ENCODE data around the gene MARK1. TPM values are rescaled to one million over a fixed set of nuclear protein-coding genes. Genes with fewer than 3 reads are reported as not detected.

MARK1 gene
- total RNA-seq, 4 donors from 2014 or later: 2.5 to 8.0 (median 4.0) TPM

GRCh38 chr1:220707160-220707559 lies 179.2 kb downstream of the MARK1 start:
- Histone ChIP-seq H3K4me1 (peaks cover 0 to 16% (median 2%) of the 10 kb centered on the region in 4 donors), H3K27me3 (no peaks in the 10 kb centered on the region), H3K4me3 (no peak overlapping the region), H3K27ac (peak overlapping the region in 1 of 4 donors; percentile 77), H3K36me3 (no peaks in the 10 kb centered on the region), H3K9me3 (no peaks in the 10 kb centered on the region)
- no peak for DNase-seq
- no peak for TF ChIP-seq CTCF (IDR thresholded peaks at IDR 0.05)
- TF ChIP-seq POLR2A (IDR thresholded peaks at IDR 0.05): no peak

DNA sequence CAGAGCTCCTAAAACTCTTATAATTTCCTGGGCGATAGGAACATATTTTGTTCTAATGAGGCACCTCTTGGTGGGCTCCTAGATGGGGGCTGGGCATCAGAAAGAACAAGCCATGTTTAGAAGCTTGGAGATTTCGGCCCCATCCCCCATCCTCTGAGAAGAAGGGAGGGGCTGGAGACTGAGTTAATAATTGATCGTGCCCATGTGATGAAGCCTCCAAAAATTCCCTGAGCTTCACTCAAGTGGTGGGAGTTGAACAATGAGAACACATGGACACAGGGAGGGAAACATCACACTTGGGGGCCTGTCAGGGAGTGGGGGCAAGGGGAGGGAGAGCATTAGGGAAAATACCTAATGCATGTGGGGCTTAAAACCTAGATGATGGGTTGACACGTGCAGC lies 180.3 kb downstream of the MARK1 start:
- no peak for DNase-seq
- no peak overlapping the region for H3K4me3 ChIP-seq
- TF ChIP-seq POLR2A (IDR thresholded peaks at IDR 0.05) (no peak), CTCF (IDR thresholded peaks at IDR 0.05) (no peak)
- no peak overlapping the region for H3K27ac ChIP-seq
- no peaks in the 10 kb centered on the region for H3K27me3 ChIP-seq
- H3K36me3 ChIP-seq: no peaks in the 10 kb centered on the region
- H3K9me3 ChIP-seq: no peaks in the 10 kb centered on the region
- H3K4me1 ChIP-seq: peaks cover 0 to 16% (median 2%) of the 10 kb centered on the region in 4 donors

DNA sequence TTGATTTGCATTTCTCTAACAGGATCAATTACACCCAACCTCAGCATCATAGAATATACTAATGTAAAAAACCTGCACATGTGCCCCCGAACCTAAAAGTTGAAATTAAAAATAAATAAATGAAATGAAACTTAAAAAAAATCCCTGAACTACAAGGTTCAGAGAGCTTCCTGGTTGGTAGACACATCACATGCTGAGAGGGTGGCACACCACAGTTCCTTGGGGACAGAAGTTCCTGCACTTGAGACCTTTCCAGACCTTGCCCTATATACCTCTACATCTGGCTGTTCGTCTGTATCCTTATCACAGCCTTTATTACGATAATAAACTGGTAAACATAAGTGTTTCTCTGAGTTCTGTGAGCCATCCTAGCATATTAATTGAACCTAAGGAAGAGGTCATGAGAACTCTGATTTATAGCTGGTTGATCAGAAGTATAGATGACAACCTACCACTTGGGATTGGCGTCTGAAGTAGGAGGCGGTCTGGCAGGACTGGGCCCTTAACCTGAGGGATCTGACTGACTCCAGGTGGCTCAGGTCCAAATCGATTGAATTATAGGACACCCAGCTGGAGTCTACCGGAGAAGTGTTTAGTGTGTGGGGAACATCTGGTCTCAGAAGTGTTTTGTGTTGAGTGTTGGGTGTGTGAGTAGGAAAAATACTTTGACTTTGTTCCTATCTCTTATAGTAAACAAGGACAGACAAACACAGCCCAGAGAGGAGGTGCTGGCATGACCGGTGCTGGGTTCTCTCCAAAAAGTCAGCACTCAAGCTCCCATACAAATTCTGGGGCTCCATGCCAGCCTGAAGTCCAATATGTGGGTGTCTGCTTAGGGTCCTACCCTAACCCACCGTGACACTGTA lies 181.2 kb downstream of the MARK1 start:
- no peaks in the 10 kb centered on the region for H3K27me3 ChIP-seq
- DNase-seq: peak in 2 of 3 donors; percentile 70 to 77
- peak overlapping the region in 3 of 4 donors; percentile 20 to 79 (median 67) for H3K27ac ChIP-seq
- TF ChIP-seq POLR2A (IDR thresholded peaks at IDR 0.05) (no peak), CTCF (IDR thresholded peaks at IDR 0.05) (no peak)
- H3K9me3 ChIP-seq: no peaks in the 10 kb centered on the region
- no peak overlapping the region for H3K4me3 ChIP-seq
- peaks cover 0 to 16% (median 2%) of the 10 kb centered on the region in 4 donors for H3K4me1 ChIP-seq
- H3K36me3 ChIP-seq: no peaks in the 10 kb centered on the region

- H3K4me1 ChIP-seq: peaks cover 0 to 13% (median 2%) of the 10 kb centered on the region in 4 donors
- no peaks in the 10 kb centered on the region for H3K27me3 ChIP-seq
- no peak for DNase-seq
- no peak overlapping the region for H3K4me3 ChIP-seq
- H3K36me3 ChIP-seq: no peaks in the 10 kb centered on the region
- H3K9me3 ChIP-seq: no peaks in the 10 kb centered on the region
- H3K27ac ChIP-seq: peak overlapping the region in 1 of 4 donors; percentile 17
- TF ChIP-seq CTCF (IDR thresholded peaks at IDR 0.05) (no peak), POLR2A (IDR thresholded peaks at IDR 0.05) (no peak)
Observed at GRCh38 chr1:220710333-220710732, 182.4 kb downstream of the MARK1 start.

GRCh38 chr1:220711056-220711809 lies 183.3 kb downstream of the MARK1 start:
- Histone ChIP-seq H3K36me3 (no peaks in the 10 kb centered on the region), H3K27ac (peak overlapping the region in 1 of 4 donors; percentile 38), H3K4me1 (peaks cover 0 to 11% (median 2%) of the 10 kb centered on the region in 4 donors), H3K9me3 (no peaks in the 10 kb centered on the region), H3K4me3 (no peak overlapping the region), H3K27me3 (no peaks in the 10 kb centered on the region)
- DNase-seq: peak in 1 of 3 donors; percentile 27
- TF ChIP-seq POLR2A (IDR thresholded peaks at IDR 0.05) (no peak), CTCF (IDR thresholded peaks at IDR 0.05) (no peak)

Small RNA genes lying within 50 kb of the gene (small RNA-seq; reads per million reads assigned to genes)
- 0 reads per million in 2 donors for gene RN7SL464P

Other genes starting within 250 kb of the MARK1 start
- gene C1orf115, start 162.2 kb downstream of the MARK1 start, total RNA-seq: 100 to 1,000 TPM in 3 of 4 donors, 10 to 100 TPM in 1; 61.1 to 228 (median 177) TPM
- 10 to 100 TPM; 47.9 to 96.0 (median 91.1) TPM for gene MTARC2, start 220.2 kb downstream of the MARK1 start, total RNA-seq